Activated B cell treated with CpG ODN at 0.5 μM for 24 hours (primary cell): Measurements from ENCODE around the gene SLC35B1. TPM values are rescaled to one million over a fixed set of nuclear protein-coding genes. Genes with fewer than 3 reads are reported as not detected.

Source experiments
- ATAC-seq: fragments of 200-7000 bp; cut with Tn5 transposase; one replicate; pipeline ENCODE4 v1.10.0; 2021; ENCODE audit warnings: low read depth, mild to moderate bottlenecking, moderate library complexity
- CTCF ChIA-PET: fragments of 350-600 bp; sonication (Branson Sonifier 250); formaldehyde crosslinking; loops from one replicate; lab custom pipeline; 2021; ENCODE audit warnings: antibody characterized with exemption; lab: Charles Lee
- POLR2A ChIA-PET: fragments of 350-600 bp; sonication (Branson Sonifier 250); formaldehyde crosslinking; loops from one replicate; lab custom pipeline; 2021; ENCODE audit warnings: antibody characterized with exemption; lab: Charles Lee
- DNase-seq: peaks from one replicate; pipeline ENCODE4 v3.0.0; 2022
- H3K27ac Mint-ChIP-seq: one replicate; pipeline ENCODE4 v1.8.0; 2020; ENCODE audit warnings: mixed read lengths
- H3K27me3 Mint-ChIP-seq: one replicate; pipeline ENCODE4 v1.8.0; 2021; ENCODE audit warnings: mixed read lengths
- H3K36me3 Mint-ChIP-seq: one replicate; pipeline ENCODE4 v1.8.0; 2021; ENCODE audit warnings: low read depth, mixed read lengths
- H3K4me1 Mint-ChIP-seq: one replicate; pipeline ENCODE4 v1.8.0; 2021; ENCODE audit warnings: mixed read lengths
- H3K4me3 Mint-ChIP-seq: one replicate; pipeline ENCODE4 v1.8.0; 2020; ENCODE audit warnings: mild to moderate bottlenecking, mixed read lengths
- H3K9me3 Mint-ChIP-seq: one replicate; pipeline ENCODE4 v1.8.0; 2020; ENCODE audit warnings: mixed read lengths
- intact Hi-C: fragments of 100-400 bp; cut with micrococcal nuclease; formaldehyde crosslinking; loops from one replicate; pipeline ENCODE4 v1.15.1; 2024
- total RNA-seq: library from RNA; stranded (reverse); gene quantifications from 2 replicates; pipeline ENCODE4 v1.2.3, GENCODE V29; 2022
- TF ChIP-seq, protein P1 (sequence below): fragments of 200-600 bp; IDR thresholded peaks from one replicate; pipeline ENCODE4 v1.8.0; 2022; ENCODE audit warnings: antibody characterized with exemption, mild to moderate bottlenecking

Gene SLC35B1
- total RNA-seq, 1 donor from 2014 or later, result 53.8 TPM

DNA sequence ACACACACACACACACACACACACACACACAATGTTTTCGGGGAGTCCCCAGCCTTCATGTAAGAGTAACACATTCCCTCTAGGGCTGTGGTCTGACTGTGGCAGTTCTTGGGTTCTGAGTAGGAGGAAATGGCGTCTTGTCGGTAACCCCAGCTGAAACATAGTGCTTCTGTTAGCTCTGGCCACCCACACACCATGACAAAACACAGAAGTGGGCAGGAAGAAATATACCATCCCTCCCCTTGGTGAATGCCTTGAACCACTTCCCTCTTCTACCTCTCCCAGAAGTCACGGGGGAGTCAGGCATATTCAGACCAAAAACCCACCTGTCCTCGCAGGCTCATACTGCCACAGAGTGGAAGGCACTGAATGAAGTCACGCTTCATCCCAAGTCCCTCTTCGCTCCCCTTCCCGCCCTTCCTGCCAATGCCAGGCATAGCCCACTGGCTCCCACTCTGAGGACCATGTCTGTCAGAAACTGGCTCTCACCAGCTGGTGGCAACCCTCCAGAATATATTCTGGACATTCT lies 11.5 kb downstream of the SLC35B1 start:
- intact Hi-C loops, result no loop called here
- TF ChIP-seq, protein P1, sequence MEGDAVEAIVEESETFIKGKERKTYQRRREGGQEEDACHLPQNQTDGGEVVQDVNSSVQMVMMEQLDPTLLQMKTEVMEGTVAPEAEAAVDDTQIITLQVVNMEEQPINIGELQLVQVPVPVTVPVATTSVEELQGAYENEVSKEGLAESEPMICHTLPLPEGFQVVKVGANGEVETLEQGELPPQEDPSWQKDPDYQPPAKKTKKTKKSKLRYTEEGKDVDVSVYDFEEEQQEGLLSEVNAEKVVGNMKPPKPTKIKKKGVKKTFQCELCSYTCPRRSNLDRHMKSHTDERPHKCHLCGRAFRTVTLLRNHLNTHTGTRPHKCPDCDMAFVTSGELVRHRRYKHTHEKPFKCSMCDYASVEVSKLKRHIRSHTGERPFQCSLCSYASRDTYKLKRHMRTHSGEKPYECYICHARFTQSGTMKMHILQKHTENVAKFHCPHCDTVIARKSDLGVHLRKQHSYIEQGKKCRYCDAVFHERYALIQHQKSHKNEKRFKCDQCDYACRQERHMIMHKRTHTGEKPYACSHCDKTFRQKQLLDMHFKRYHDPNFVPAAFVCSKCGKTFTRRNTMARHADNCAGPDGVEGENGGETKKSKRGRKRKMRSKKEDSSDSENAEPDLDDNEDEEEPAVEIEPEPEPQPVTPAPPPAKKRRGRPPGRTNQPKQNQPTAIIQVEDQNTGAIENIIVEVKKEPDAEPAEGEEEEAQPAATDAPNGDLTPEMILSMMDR, result no peak

DNA sequence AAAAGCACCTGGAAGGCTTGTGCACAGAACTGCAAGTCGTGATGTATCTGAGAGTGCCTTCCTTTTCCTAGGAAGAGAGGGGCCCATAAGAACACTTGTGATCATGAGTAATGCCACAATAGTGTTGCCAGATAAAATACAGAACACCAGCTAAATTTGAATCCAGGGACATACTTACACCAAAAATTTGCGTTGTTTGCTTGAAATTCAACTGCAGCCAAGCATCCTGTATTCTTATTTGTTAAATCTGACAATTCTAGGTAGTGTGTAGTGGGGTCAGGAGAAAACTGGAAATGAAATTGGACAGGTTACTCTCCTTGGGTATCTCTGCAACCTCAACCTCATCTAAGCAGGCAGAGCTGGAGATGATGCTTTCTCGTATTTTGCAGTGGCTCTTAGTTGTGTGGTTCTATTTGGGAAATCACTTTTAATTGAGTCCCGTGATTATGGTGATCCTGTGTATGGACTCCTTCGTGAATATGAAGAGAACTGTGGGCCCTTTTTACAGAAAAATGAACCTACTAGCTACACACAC lies 12.0 kb downstream of the SLC35B1 start:
- Mint-ChIP-seq H3K4me3 (no peak overlapping the region), H3K4me1 (peaks cover 18% of the 10 kb centered on the region), H3K9me3 (no peaks in the 10 kb centered on the region), H3K27ac (no peak overlapping the region), H3K27me3 (no peaks in the 10 kb centered on the region), H3K36me3 (peaks cover 15% of the 10 kb centered on the region)
- DNase-seq, result no peak
- no peak for ATAC-seq
- TF ChIP-seq, protein P1, result no peak
- intact Hi-C loops, result loop anchor here (1.0 kb wide), 2 partner anchors 19 to 125 kb away; no protein-coding TSS in a partner anchor
- CTCF ChIA-PET, result interaction anchor here (0.6 to 7.1 kb wide), 15 partner anchors 10 to 138 kb away, joined by 3 to 65 read pairs (median 4); partner anchors contain the start of genes FAM117A and NXPH3
- POLR2A ChIA-PET, result interaction anchor here (0.6 to 1.2 kb wide), 5 partner anchors 13 to 126 kb away, joined by 3 to 7 read pairs (median 5); partner anchors contain the start of gene KAT7

More for the DNA sequence above, 11.5 kb downstream of the SLC35B1 start:
- POLR2A ChIA-PET, result interaction anchor here (0.6 to 1.2 kb wide), 6 partner anchors 12 to 126 kb away, joined by 3 to 7 read pairs (median 4); partner anchors contain the start of gene KAT7
- peak; percentile 53 for ATAC-seq
- DNase-seq, result no peak
- H3K4me1 Mint-ChIP-seq, result peaks cover 18% of the 10 kb centered on the region
- H3K4me3 Mint-ChIP-seq, result no peak overlapping the region
- peak overlapping the region; percentile 7 for H3K27ac Mint-ChIP-seq
- peaks cover 20% of the 10 kb centered on the region for H3K36me3 Mint-ChIP-seq
- CTCF ChIA-PET, result interaction anchor here (0.8 to 7.1 kb wide), 14 partner anchors 9 to 139 kb away, joined by 3 to 65 read pairs (median 4); partner anchors contain the start of genes FAM117A and NXPH3
- H3K27me3 Mint-ChIP-seq, result no peaks in the 10 kb centered on the region
- H3K9me3 Mint-ChIP-seq, result no peaks in the 10 kb centered on the region

DNA sequence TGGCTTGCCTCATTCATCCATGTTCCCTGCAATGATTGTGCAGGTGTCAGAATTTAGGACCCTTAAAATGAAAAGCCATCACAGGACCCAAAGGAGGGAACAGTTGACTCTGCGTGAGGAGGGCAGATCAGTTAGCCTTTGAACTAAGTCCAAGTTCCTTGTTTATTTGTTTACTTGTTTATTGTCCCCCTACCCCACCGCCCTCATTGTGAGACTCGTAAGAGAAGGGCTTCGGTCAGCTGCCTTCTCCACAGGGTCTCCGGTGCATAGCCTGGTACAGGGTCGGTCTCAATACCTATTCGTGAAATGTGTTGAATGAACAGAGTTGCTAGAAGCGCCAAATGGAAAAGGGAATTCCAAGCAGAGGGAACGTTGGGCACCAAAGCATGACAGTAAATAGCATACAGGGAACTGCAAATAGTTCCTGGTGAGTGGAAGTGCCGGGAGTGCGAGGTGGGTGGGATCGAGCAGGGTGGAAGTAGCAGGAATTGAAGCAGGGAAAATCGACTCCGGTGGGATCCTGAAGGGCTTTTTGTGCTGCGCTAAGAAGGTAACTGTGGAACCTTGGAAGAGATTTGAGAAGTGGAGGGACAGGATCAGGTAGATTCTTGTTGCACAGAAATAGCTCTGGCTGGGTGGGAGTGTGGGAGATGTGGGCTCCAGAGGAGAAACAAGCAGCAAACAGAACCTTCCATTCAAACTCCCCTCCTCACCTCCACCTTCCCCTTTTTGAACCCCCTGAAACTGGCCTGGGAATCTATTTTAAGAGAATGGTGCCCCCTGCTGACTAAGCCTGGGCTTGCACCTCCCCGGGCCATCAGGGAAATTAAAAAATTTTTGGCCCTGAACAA lies 12.7 kb downstream of the SLC35B1 start:
- TF ChIP-seq, protein P1, result peak; percentile 44
- H3K27ac Mint-ChIP-seq, result no peak overlapping the region
- DNase-seq, result peak; percentile 68
- H3K36me3 Mint-ChIP-seq, result peaks cover 8% of the 10 kb centered on the region
- peak; percentile 86 for ATAC-seq
- CTCF ChIA-PET, result interaction anchor here (0.6 to 7.1 kb wide), 12 partner anchors 10 to 138 kb away, joined by 3 to 65 read pairs (median 4); partner anchors contain the start of genes FAM117A and NXPH3
- H3K9me3 Mint-ChIP-seq, result no peaks in the 10 kb centered on the region
- POLR2A ChIA-PET, result interaction anchor here (0.7 to 1.2 kb wide), 4 partner anchors 13 to 94 kb away, joined by 3 to 6 read pairs (median 3); partner anchors contain the start of gene KAT7
- H3K27me3 Mint-ChIP-seq, result no peaks in the 10 kb centered on the region
- no peak overlapping the region for H3K4me3 Mint-ChIP-seq
- intact Hi-C loops, result loop anchor here (1.0 kb wide), 2 partner anchors 19 to 125 kb away; no protein-coding TSS in a partner anchor
- peaks cover 18% of the 10 kb centered on the region for H3K4me1 Mint-ChIP-seq

DNA sequence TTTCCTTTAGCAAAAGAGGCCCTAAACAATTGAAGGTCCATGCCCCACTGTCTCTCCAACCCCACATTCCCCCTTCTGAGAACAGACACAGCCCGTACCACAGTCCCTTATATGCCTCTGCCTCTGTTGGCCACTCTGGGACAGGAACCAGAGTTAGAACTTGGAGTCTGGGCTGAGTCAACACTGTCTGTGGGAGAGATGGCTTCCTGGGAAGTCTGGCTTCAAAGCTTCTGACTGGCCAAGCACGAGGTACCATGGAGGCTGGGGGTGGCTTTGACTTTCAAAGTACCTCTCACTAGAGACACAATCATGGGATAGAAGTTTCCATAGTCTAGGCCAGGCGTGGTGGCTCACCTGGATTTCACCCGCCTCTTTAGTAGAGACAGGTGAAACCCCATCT lies 15.0 kb downstream of the SLC35B1 start:
- intact Hi-C loops, result no loop called here
- Mint-ChIP-seq H3K27ac (no peak overlapping the region), H3K9me3 (no peaks in the 10 kb centered on the region)

More for the DNA sequence above, 15.0 kb downstream of the SLC35B1 start:
- Mint-ChIP-seq H3K4me3 (no peak overlapping the region), H3K27me3 (no peaks in the 10 kb centered on the region), H3K4me1 (peaks cover 26% of the 10 kb centered on the region), H3K36me3 (no peaks in the 10 kb centered on the region)
- CTCF ChIA-PET, result no interaction called here
- no peak for ATAC-seq
- POLR2A ChIA-PET, result no interaction called here
- TF ChIP-seq, protein P1, result no peak
- no peak for DNase-seq
